Fibroblast of lung (primary cell): ENCODE results near the gene IBA57. TPM values are rescaled to one million over a fixed set of nuclear protein-coding genes. Genes with fewer than 3 reads are reported as not detected.

Source experiments
- DNase-seq, 2 donors: peaks; one replicate each; pipeline versions ENCODE4 v3.0.0 to v3.0.0-alpha.2; 2010; ENCODE audit warnings: low read depth in 2 of 2
- H2AFZ ChIP-seq: 2 replicates; pipeline ENCODE4 v1.5.1; 2012; ENCODE audit warnings: low read length, control low read depth, inconsistent platforms
- H3K27ac ChIP-seq: 2 replicates; pipeline ENCODE4 v1.5.1; 2011; ENCODE audit warnings: low read length, control low read depth; ENCODE audit not compliant: insufficient read depth
- H3K27me3 ChIP-seq: 2 replicates; pipeline ENCODE4 v1.5.1; 2011; ENCODE audit warnings: mild to moderate bottlenecking, low read length; ENCODE audit not compliant: control insufficient read depth, insufficient read depth
- H3K36me3 ChIP-seq: 2 replicates; pipeline ENCODE4 v1.5.1; 2011; ENCODE audit warnings: low read length; ENCODE audit not compliant: control insufficient read depth, insufficient read depth
- H3K4me1 ChIP-seq: 2 replicates; pipeline ENCODE4 v1.5.1; 2011; ENCODE audit warnings: low read length; ENCODE audit not compliant: control insufficient read depth, insufficient read depth; ENCODE audit errors: extremely low read depth
- H3K4me2 ChIP-seq: 2 replicates; pipeline ENCODE4 v1.5.1; 2011; ENCODE audit warnings: low read length, control low read depth; ENCODE audit not compliant: insufficient read depth; ENCODE audit errors: extremely low read depth
- H3K4me3 ChIP-seq, 4 experiments: fragments of 200-600 bp in 1 of 4; sonication (generic) in 1 of 4; replicated peaks in 1 of 4; 2 replicates each; pipeline ENCODE4 v1.5.1; 2011 to 2016; ENCODE audit warnings: low read length in 4 of 4, low read depth in 3 of 4, mild to moderate bottlenecking in 3 of 4, control low read depth in 2 of 4, inconsistent platforms in 1 of 4, mixed read lengths in 1 of 4; ENCODE audit not compliant: insufficient read depth in 1 of 4; ENCODE audit errors: control extremely low read depth in 1 of 4
- H3K79me2 ChIP-seq: 2 replicates; pipeline ENCODE4 v1.5.1; 2012; ENCODE audit warnings: mild to moderate bottlenecking, low read length, inconsistent platforms; ENCODE audit not compliant: control insufficient read depth, insufficient read depth
- H3K9ac ChIP-seq: 2 replicates; pipeline ENCODE4 v1.5.1; 2011; ENCODE audit warnings: mild to moderate bottlenecking, low read length, control low read depth; ENCODE audit not compliant: insufficient read depth
- H3K9me3 ChIP-seq: 2 replicates; pipeline ENCODE4 v1.5.1; 2012; ENCODE audit warnings: low read depth, low read length; ENCODE audit not compliant: control insufficient read depth, insufficient read depth
- H4K20me1 ChIP-seq: 2 replicates; pipeline ENCODE4 v1.5.1; 2011; ENCODE audit warnings: low read length; ENCODE audit not compliant: control insufficient read depth, insufficient read depth; ENCODE audit errors: extremely low read depth
- CTCF ChIP-seq, 2 donors: IDR thresholded peaks in 1 of 2; conservative IDR thresholded peaks in 1 of 2; 1 replicate in 1 of 2; 2 replicates in 1 of 2; pipeline ENCODE4 v1.5.1; 2011 to 2012; ENCODE audit warnings: low read length in 2 of 2, control low read depth in 1 of 2, inconsistent platforms in 1 of 2, low read depth in 1 of 2, mild to moderate bottlenecking in 1 of 2
- EZH2 ChIP-seq: IDR thresholded peaks from 2 replicates; pipeline ENCODE4 v1.5.1; 2012; ENCODE audit warnings: low read length, control low read depth, mild to moderate bottlenecking; ENCODE audit errors: missing control alignments
- polyA plus RNA-seq, 2 donors: library from polyadenylated mRNA; depleted of rRNA in 1 of 2; stranded (reverse) in 1 of 2; unstranded in 1 of 2; fragments of >200 nt; gene quantifications; 2 replicates each; pipeline ENCODE4 v1.2.1, GENCODE V29; 2011 to 2012; ENCODE audit warnings: missing spikeins in 1 of 2
- total RNA-seq: library from RNA; depleted of rRNA; stranded (reverse); fragments of >200 nt; gene quantifications from 2 replicates; pipeline ENCODE4 v1.2.1, GENCODE V29; 2014

Gene IBA57
- total and polyA plus RNA-seq, 2 donors (not counting 1 experiment from before 2014, with no cell fraction given) = 1.4 to 3.8 TPM

- no peak overlapping the region for H2AFZ ChIP-seq
- H4K20me1 ChIP-seq = no peaks in the 10 kb centered on the region
- no peak overlapping the region for H3K4me3 ChIP-seq
- DNase-seq = no peak
- peaks cover 3% of the 10 kb centered on the region for H3K4me1 ChIP-seq
- no peaks in the 10 kb centered on the region for H3K36me3 ChIP-seq
- H3K4me2 ChIP-seq = no peak overlapping the region
- no peak overlapping the region for H3K27ac ChIP-seq
- H3K9me3 ChIP-seq = no peaks in the 10 kb centered on the region
- TF ChIP-seq EZH2 (no peak), CTCF (conservative IDR thresholded peaks at IDR 0.05 in 1 of 2, IDR thresholded peaks at IDR 0.05 in 1 of 2; ENCODE audit: low read depth in 1 of 2, low read length in 2 of 2) (no peak)
- no peaks in the 10 kb centered on the region for H3K79me2 ChIP-seq
- H3K27me3 ChIP-seq = no peaks in the 10 kb centered on the region
- no peak overlapping the region for H3K9ac ChIP-seq
These were observed 5.3 kb upstream of the IBA57 start for GRCh38 chr1:228160201-228160761.

- Histone ChIP-seq H3K36me3 (no peaks in the 10 kb centered on the region), H3K79me2 (no peaks in the 10 kb centered on the region), H3K9ac (no peak overlapping the region), H3K4me3 (no peak overlapping the region), H3K27ac (no peak overlapping the region), H3K27me3 (no peaks in the 10 kb centered on the region), H3K9me3 (no peaks in the 10 kb centered on the region), H2AFZ (no peak overlapping the region), H3K4me2 (no peak overlapping the region), H3K4me1 (peaks cover 3% of the 10 kb centered on the region), H4K20me1 (no peaks in the 10 kb centered on the region)
- no peak for DNase-seq
- no peak for TF ChIP-seq EZH2
- no peak for TF ChIP-seq CTCF (conservative IDR thresholded peaks at IDR 0.05 in 1 of 2, IDR thresholded peaks at IDR 0.05 in 1 of 2; ENCODE audit: low read depth in 1 of 2, low read length in 2 of 2)
These were observed 4.2 kb upstream of the IBA57 start for GRCh38 chr1:228161362-228161761.

GRCh38 chr1:228161866-228162265 lies 3.7 kb upstream of the IBA57 start:
- no peak overlapping the region for H3K27ac ChIP-seq
- no peaks in the 10 kb centered on the region for H3K79me2 ChIP-seq
- no peak overlapping the region for H3K9ac ChIP-seq
- H3K4me1 ChIP-seq = peaks cover 3% of the 10 kb centered on the region
- no peak for TF ChIP-seq CTCF (conservative IDR thresholded peaks at IDR 0.05 in 1 of 2, IDR thresholded peaks at IDR 0.05 in 1 of 2; ENCODE audit: low read depth in 1 of 2, low read length in 2 of 2)
- no peak for TF ChIP-seq EZH2
- no peak overlapping the region for H2AFZ ChIP-seq
- no peak for DNase-seq
- no peaks in the 10 kb centered on the region for H4K20me1 ChIP-seq
- H3K27me3 ChIP-seq = no peaks in the 10 kb centered on the region
- H3K4me3 ChIP-seq = no peak overlapping the region
- H3K36me3 ChIP-seq = no peaks in the 10 kb centered on the region
- no peaks in the 10 kb centered on the region for H3K9me3 ChIP-seq
- no peak overlapping the region for H3K4me2 ChIP-seq
